HG03439 (cell line): ENCODE results near the gene STK32A.
A peak's percentile ranks its signal among the peaks of the same experiment; 100 is the strongest.

ENCODE experiments used
- ATAC-seq: cut with Tn5 transposase; IDR thresholded peaks from one replicate; pipeline ENCODE4 v1.9.1; 2021; ENCODE audit warnings: mild to moderate bottlenecking, moderate library complexity; ENCODE audit not compliant: unreplicated experiment

The STK32A gene

GRCh38 chr5:147388184-147389108 lies 153.6 kb downstream of the STK32A start:
- no peak for ATAC-seq

- no peak for ATAC-seq
These were observed 155.9 kb downstream of the STK32A start for GRCh38 chr5:147390654-147391225.

- ATAC-seq = peak; percentile 97
These were observed 157.0 kb downstream of the STK32A start for GRCh38 chr5:147391781-147392180.

- no peak for ATAC-seq
These were observed 159.2 kb downstream of the STK32A start for GRCh38 chr5:147393874-147394672.

GRCh38 chr5:147396070-147396823 lies 161.4 kb downstream of the STK32A start:
- ATAC-seq = no peak

GRCh38 chr5:147397616-147398015 lies 162.8 kb downstream of the STK32A start:
- no peak for ATAC-seq

GRCh38 chr5:147398860-147399259 lies 164.0 kb downstream of the STK32A start:
- ATAC-seq = no peak

GRCh38 chr5:147400126-147400809 lies 165.4 kb downstream of the STK32A start:
- no peak for ATAC-seq

GRCh38 chr5:147400881-147401280 lies 166.1 kb downstream of the STK32A start:
- no peak for ATAC-seq

- peak; percentile 95 for ATAC-seq
These were observed 169.1 kb downstream of the STK32A start for GRCh38 chr5:147403651-147404640.

- peak; percentile 14 for ATAC-seq
These were observed 169.9 kb downstream of the STK32A start for GRCh38 chr5:147404706-147405105.

GRCh38 chr5:147406636-147407035 lies 171.8 kb downstream of the STK32A start:
- no peak for ATAC-seq

GRCh38 chr5:147407094-147407681 lies 172.4 kb downstream of the STK32A start:
- no peak for ATAC-seq

GRCh38 chr5:147408980-147409379 lies 174.2 kb downstream of the STK32A start:
- ATAC-seq = no peak

GRCh38 chr5:147410496-147411358 lies 175.9 kb downstream of the STK32A start:
- no peak for ATAC-seq

GRCh38 chr5:147411359-147412319 lies 176.8 kb downstream of the STK32A start:
- no peak for ATAC-seq
